ENCODE data around the gene SCYGR5.

SCYGR5 gene

DNA sequence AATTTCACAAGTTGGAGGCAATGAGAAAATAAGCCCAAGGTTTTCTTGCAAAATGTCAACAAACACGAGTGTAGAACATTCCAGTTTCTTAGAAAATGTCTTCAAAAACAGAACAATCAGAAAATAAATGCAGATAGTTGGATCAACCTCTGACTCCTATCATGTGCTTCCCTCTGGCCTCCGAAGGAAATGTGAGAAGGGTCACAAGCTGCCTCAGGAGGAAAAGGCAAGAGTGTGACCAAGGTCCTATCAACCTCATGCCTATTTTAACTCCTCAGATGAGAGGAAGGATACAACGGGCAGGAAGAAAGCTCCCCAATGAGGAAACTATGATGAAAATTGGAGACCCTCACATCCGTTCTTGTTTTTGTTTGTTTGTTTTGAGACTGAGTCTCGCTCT lies 7.9 kb downstream of the SCYGR5 start:
- no peak for DNase-seq

DNA sequence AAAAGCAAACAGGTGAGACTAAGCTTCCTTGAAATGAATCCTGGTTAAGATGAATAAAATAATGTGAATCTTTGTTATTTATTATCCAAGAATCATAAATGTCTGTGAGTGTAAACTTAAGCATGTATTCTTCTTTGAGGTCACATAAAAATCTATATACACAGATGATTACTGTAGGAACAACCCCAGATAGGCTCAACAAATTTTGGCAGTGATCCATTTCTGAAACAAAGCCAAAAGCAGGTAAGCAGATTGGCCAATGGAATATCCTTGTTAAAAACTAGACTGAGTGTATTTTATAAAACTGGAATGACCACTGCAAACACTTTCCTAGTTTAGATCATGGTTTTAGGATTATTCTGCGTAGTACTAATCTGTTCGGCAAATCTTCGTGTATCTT lies 11.3 kb downstream of the SCYGR5 start:
- peak; percentile 8 for DNase-seq

DNA sequence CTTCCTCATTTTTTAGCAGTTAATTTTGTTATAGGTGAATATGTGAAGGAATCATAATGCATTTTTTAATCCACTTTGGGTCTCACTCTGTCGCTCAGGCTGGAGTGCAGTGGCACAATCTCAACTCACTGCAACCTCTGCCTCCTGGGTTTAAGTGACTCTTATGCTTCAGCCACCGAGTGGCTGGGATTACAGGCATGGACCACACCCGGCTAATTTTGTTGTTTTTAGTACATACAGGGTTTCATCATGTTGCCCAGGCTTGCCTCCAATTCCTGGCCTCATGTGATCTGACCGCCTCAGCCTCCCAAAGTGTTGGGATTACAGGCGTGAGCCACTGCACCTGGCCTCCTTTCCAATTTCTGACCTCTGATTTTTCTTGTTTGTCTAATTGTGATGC lies 17.7 kb downstream of the SCYGR5 start:
- no peak for DNase-seq

DNA sequence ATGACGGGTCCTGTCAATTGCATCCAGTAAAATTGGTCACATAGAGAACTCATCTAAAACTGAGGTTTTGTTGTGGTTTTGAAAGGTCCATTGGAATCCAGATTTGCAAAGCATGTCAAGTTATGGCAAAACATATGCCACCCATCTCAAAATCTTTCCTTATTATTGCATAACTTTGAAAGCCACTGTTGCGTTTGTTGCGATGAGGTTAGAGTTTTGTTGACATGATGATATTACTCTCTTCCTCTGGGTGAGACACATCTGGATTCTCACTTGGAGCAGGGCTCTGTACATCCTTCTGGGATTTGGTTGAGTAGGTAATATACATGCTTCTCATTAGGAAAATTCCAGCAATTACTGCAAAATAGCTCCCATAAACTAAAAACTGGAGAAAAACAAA lies 20.6 kb downstream of the SCYGR5 start:
- no peak for DNase-seq

DNA sequence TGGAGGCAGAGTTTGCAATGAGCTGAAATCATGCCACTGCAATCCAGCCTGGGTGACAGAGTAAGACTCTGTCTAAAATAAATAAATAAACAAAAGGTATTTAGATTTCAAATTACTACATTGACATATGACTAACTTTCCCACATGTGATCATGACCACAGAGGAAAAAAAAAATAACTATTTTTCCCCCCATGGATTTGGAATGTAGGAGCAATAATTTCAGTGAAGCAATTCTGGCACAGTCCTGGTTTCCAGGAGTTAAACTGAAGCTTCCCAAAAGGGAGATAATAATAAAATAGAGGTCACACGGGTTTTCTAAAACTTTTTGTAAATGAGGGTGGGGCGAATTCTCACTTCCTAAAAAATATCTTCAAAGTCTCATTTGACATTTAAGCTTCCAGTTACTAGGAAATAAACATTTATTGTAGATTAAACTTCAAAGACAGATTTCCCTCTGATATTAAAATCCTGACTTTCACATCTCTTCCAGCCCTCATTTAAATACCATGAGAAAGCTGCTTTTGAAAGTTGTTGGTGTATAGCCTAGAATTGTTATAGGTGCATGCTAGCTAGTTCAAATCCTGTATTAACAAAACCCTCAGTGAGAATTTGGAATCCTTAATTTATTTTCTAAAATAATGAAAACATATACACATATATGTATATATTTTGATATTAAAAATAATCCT lies 30.5 kb downstream of the SCYGR5 start:
- DNase-seq, result no peak

- DNase-seq, result no peak
Observed at GRCh38 chr2:227701556-227701955, 35.0 kb downstream of the SCYGR5 start.

GRCh38 chr2:227703280-227703732 lies 36.7 kb downstream of the SCYGR5 start:
- peak; percentile 5 for DNase-seq

DNA sequence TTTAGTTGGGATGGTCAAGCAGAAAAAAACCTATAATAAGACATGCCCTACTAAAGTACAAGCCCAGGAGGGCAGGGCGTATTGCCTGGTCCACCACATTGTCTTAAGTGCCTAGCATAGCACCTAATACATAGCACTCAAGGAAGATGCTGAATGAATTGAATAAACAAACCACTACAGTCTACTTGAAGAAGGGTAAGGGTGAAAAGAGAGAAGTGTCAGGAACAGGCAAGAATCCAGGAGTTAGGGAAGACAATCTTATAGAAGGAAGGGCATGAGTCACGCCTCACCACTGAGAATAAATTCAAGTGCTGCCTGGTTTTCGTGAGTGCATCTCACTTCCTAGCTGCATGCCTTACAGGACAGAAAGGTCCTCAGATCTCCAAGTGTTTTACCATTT lies 37.4 kb downstream of the SCYGR5 start:
- no peak for DNase-seq

- no peak for DNase-seq
Observed at GRCh38 chr2:227706859-227707258, 40.3 kb downstream of the SCYGR5 start.

DNA sequence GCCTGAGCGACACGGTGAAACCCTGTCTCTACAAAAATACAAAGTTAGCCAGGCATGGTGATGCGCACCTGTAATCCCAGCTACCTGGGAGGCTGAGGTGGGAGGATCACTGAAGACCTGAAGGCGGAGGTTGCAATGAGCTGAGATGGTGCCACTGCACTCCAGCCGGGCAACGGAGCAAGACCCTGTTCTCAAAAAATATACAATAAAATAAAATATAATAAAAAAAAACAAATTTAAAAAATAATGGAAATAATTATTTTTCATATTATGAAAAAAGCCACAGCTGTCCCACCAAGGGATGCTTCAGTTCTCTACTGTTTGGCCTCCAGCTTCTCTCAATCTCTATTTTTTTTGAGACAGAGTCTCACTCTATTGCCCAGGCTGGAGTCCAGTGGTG lies 40.8 kb downstream of the SCYGR5 start:
- no peak for DNase-seq

DNA sequence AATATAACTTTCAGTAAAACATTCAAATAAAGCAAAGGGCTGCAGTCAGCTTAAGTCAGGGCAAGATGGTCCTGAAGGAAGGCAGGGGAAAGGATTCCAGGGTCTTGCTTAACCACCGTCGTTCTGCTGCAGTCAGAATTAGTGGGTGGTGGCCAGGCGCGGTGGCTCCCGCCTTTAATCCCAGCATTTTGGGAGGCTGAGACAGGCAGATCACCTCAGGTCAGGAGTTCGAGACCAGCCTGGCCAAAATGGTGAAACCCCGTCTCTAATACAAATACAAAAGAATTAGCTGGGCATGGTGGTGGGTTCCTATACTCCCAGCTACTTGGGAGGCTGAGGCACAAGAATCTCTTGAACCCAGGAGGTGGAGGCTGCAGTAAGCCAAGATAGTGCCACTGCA lies 44.4 kb downstream of the SCYGR5 start:
- DNase-seq, result no peak

GRCh38 chr2:227713291-227713690 lies 46.7 kb downstream of the SCYGR5 start:
- DNase-seq, result no peak

GRCh38 chr2:227716501-227716900 lies 49.9 kb downstream of the SCYGR5 start:
- DNase-seq, result no peak
